Measurements from ENCODE around the gene HPCAL4. TPM values are rescaled to one million over a fixed set of nuclear protein-coding genes. Genes with fewer than 3 reads are reported as not detected.

HPCAL4 gene
- total and polyA plus RNA-seq, 10 of the 15 experiments (the other 5 are each of a cell fraction or from before 2014, with no cell fraction given), result 0.05 to 0.18 (median 0.06) TPM; not detected in 5

GRCh38 chr1:39666772-39667171, 24.5 kb downstream of the HPCAL4 start (continued):
- TF ChIP-seq E4F1 (IDR thresholded peaks at IDR 0.05; ENCODE audit: borderline replicate concordance, partially characterized antibody) (no peak), ZBTB4 (CRISPR knock-in tag; IDR thresholded peaks at IDR 0.05) (no peak), TCF3 (IDR thresholded peaks at IDR 0.05; ENCODE audit: borderline replicate concordance, insufficient read depth, low read depth, low read length) (peak; percentile 64; the same call in 1 of the 2 replicates), RCOR1 (conservative IDR thresholded peaks at IDR 0.05; ENCODE audit: low read depth, low read length) (no peak), NR2F1 (conservative IDR thresholded peaks at IDR 0.05) (peak; percentile 75), KAT2A (conservative IDR thresholded peaks at IDR 0.05; ENCODE audit: control insufficient read depth, low read depth, low read length) (no peak), RFX5 (IDR thresholded peaks at IDR 0.05; ENCODE audit: low read depth, low read length) (no peak), PRDM15 (CRISPR knock-in tag; IDR thresholded peaks at IDR 0.05) (no peak), CHD4 (IDR thresholded peaks at IDR 0.05) (no peak), ZBED1 (IDR thresholded peaks at IDR 0.05; ENCODE audit: borderline replicate concordance) (peak; percentile 79; the same call in 1 of the 2 replicates), NFYB (IDR thresholded peaks at IDR 0.05; ENCODE audit: insufficient read depth, low read depth, low read length) (peak; percentile 11; the same call in 1 of the 2 replicates)
- TF ChIP-seq, protein P1, sequence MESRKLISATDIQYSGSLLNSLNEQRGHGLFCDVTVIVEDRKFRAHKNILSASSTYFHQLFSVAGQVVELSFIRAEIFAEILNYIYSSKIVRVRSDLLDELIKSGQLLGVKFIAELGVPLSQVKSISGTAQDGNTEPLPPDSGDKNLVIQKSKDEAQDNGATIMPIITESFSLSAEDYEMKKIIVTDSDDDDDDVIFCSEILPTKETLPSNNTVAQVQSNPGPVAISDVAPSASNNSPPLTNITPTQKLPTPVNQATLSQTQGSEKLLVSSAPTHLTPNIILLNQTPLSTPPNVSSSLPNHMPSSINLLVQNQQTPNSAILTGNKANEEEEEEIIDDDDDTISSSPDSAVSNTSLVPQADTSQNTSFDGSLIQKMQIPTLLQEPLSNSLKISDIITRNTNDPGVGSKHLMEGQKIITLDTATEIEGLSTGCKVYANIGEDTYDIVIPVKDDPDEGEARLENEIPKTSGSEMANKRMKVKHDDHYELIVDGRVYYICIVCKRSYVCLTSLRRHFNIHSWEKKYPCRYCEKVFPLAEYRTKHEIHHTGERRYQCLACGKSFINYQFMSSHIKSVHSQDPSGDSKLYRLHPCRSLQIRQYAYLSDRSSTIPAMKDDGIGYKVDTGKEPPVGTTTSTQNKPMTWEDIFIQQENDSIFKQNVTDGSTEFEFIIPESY (IDR thresholded peaks at IDR 0.05), result no peak
- TF ChIP-seq, protein P2, sequence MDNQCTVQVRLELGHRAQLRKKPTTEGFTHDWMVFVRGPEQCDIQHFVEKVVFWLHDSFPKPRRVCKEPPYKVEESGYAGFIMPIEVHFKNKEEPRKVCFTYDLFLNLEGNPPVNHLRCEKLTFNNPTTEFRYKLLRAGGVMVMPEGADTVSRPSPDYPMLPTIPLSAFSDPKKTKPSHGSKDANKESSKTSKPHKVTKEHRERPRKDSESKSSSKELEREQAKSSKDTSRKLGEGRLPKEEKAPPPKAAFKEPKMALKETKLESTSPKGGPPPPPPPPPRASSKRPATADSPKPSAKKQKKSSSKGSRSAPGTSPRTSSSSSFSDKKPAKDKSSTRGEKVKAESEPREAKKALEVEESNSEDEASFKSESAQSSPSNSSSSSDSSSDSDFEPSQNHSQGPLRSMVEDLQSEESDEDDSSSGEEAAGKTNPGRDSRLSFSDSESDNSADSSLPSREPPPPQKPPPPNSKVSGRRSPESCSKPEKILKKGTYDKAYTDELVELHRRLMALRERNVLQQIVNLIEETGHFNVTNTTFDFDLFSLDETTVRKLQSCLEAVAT (IDR thresholded peaks at IDR 0.05), result peak; percentile 98

All from GM12878 (cell line).